H1 (cell line): ENCODE measurements around the gene TMEM236.

ENCODE experiments used
- CHD1 ChIP-seq: IDR thresholded peaks from 2 replicates; pipeline ENCODE4 v1.6.1; 2012; ENCODE audit warnings: low read depth, low read length, improper control_type of control experiment
- CHD2 ChIP-seq: IDR thresholded peaks from 2 replicates; pipeline ENCODE4 v1.6.1; 2012; ENCODE audit warnings: low read length, improper control_type of control experiment
- CTCF ChIP-seq, 3 experiments: IDR thresholded peaks; 1 replicate in 2 of 3; 2 replicates in 1 of 3; pipeline versions ENCODE4 v1.5.1 to v1.6.1; 2011; ENCODE audit warnings: low read length in 3 of 3, mild to moderate bottlenecking in 3 of 3, inconsistent platforms in 2 of 3, low read depth in 1 of 3, moderate library complexity in 1 of 3; ENCODE audit not compliant: insufficient read depth in 1 of 3; ENCODE audit errors: control extremely low read depth in 1 of 3
- POLR2A ChIP-seq, 2 experiments: IDR thresholded peaks; 1 replicate in 1 of 2; 2 replicates in 1 of 2; pipeline ENCODE4 v1.6.1; 2011; ENCODE audit warnings: low read depth in 2 of 2, low read length in 2 of 2, mild to moderate bottlenecking in 2 of 2; ENCODE audit errors: control extremely low read depth in 1 of 2
- RBBP5 ChIP-seq: IDR thresholded peaks from 2 replicates; pipeline ENCODE4 v1.7.1; 2012; ENCODE audit warnings: low read depth, mild to moderate bottlenecking, inconsistent platforms, low read length, moderate library complexity, borderline replicate concordance
- YY1 ChIP-seq: IDR thresholded peaks from 2 replicates; pipeline ENCODE4 v1.6.1; 2011; ENCODE audit warnings: low read depth, mild to moderate bottlenecking, low read length

GRCh38 chr10:17787087-17787961 is 35.3 kb downstream of the TMEM236 start:
- TF ChIP-seq POLR2A (IDR thresholded peaks at IDR 0.05; ENCODE audit: control extremely low read depth in 1 of 2, low read depth in 2 of 2, low read length in 2 of 2): no peak
- no peak for TF ChIP-seq YY1
- TF ChIP-seq CHD1: no peak
- TF ChIP-seq CHD2: no peak
- TF ChIP-seq RBBP5: no peak
- peak in 1 of 3 experiments; percentile 29; a peak in 1 of 4 replicates for TF ChIP-seq CTCF (IDR thresholded peaks at IDR 0.05; ENCODE audit: control extremely low read depth in 1 of 3, insufficient read depth in 1 of 3, low read depth in 1 of 3, low read length in 3 of 3)
